ENCODE measurements around the gene PODXL. TPM values are rescaled to one million over a fixed set of nuclear protein-coding genes. Genes with fewer than 3 reads are reported as not detected.

Gene PODXL
- polyA plus RNA-seq, 1 donor (not counting 4 experiments of a cell fraction or from before 2014, with no cell fraction given) = 0.08 TPM

- TF ChIP-seq EZH2 (IDR thresholded peaks at IDR 0.05; ENCODE audit: low read length) (peak; percentile 97), CTCF (optimal IDR thresholded peaks at IDR 0.05 in 1 of 3, IDR thresholded peaks at IDR 0.05 in 1 of 3, conservative IDR thresholded peaks at IDR 0.05 in 1 of 3; ENCODE audit: extremely low read depth in 1 of 3, insufficient read depth in 2 of 3, low read length in 3 of 3) (no peak)
- Histone ChIP-seq H4K20me1 (ENCODE audit: control insufficient read depth, extremely low read depth, insufficient read depth, low read length) (no peaks in the 10 kb centered on the region), H3K36me3 (ENCODE audit: control insufficient read depth in 2 of 2, extremely low read depth in 1 of 2, insufficient read depth in 2 of 2, low read length in 2 of 2) (no peaks in the 10 kb centered on the region), H3K9me3 (ENCODE audit: control insufficient read depth, low read depth, low read length) (no peaks in the 10 kb centered on the region), H3K79me2 (ENCODE audit: control insufficient read depth, insufficient read depth, low read length) (no peaks in the 10 kb centered on the region), H3K4me3 (ENCODE audit: control insufficient read depth in 2 of 3, extremely low read depth in 1 of 3, insufficient read depth in 2 of 3, low read depth in 1 of 3, low read length in 3 of 3) (no peak overlapping the region), H3K9ac (ENCODE audit: control insufficient read depth, extremely low read depth, insufficient read depth, low read length) (no peak overlapping the region), H3K4me2 (ENCODE audit: control insufficient read depth, extremely low read depth, insufficient read depth, low read depth, low read length) (peak overlapping the region; percentile 19), H3K9me1 (ENCODE audit: control insufficient read depth, extremely low read depth, insufficient read depth, low read length) (no peaks in the 10 kb centered on the region), H3K27ac (ENCODE audit: control insufficient read depth, insufficient read depth, low read length) (no peak overlapping the region), H3K27me3 (ENCODE audit: control insufficient read depth, extremely low read depth, insufficient read depth, low read length) (peaks cover 64% of the 10 kb centered on the region), H2AFZ (ENCODE audit: control insufficient read depth, low read length) (no peak overlapping the region), H3K4me1 (ENCODE audit: control insufficient read depth, extremely low read depth, insufficient read depth, low read length) (peaks cover 8% of the 10 kb centered on the region)
- DNase-seq (ENCODE audit: low read depth, low spot score) (no peak), FAIRE-seq (no peak)
- dilution Hi-C loops (cut with MboI; ENCODE audit: extremely low pct_ligation_motif_present, low sequenced_read_pairs) = no loop called here
Observed at GRCh38 chr7:131555552-131556052, 826 bp downstream of the PODXL start.

GRCh38 chr7:131554880-131555516, 1.4 kb downstream of the PODXL start:
- H3K27ac ChIP-seq (ENCODE audit: control insufficient read depth, insufficient read depth, low read length) = no peak overlapping the region
- peaks cover 62% of the 10 kb centered on the region for H3K27me3 ChIP-seq (ENCODE audit: control insufficient read depth, extremely low read depth, insufficient read depth, low read length)
- no peak overlapping the region for H3K4me3 ChIP-seq (ENCODE audit: control insufficient read depth in 2 of 3, extremely low read depth in 1 of 3, insufficient read depth in 2 of 3, low read depth in 1 of 3, low read length in 3 of 3)
- DNase-seq (ENCODE audit: low read depth, low spot score) (no peak), FAIRE-seq (no peak)
- no peak overlapping the region for H3K9ac ChIP-seq (ENCODE audit: control insufficient read depth, extremely low read depth, insufficient read depth, low read length)
- TF ChIP-seq CTCF (optimal IDR thresholded peaks at IDR 0.05 in 1 of 3, IDR thresholded peaks at IDR 0.05 in 1 of 3, conservative IDR thresholded peaks at IDR 0.05 in 1 of 3; ENCODE audit: extremely low read depth in 1 of 3, insufficient read depth in 2 of 3, low read length in 3 of 3) = no peak
- no peak for TF ChIP-seq EZH2 (IDR thresholded peaks at IDR 0.05; ENCODE audit: low read length)
- H3K36me3 ChIP-seq (ENCODE audit: control insufficient read depth in 2 of 2, extremely low read depth in 1 of 2, insufficient read depth in 2 of 2, low read length in 2 of 2) = no peaks in the 10 kb centered on the region
- no peak overlapping the region for H3K4me2 ChIP-seq (ENCODE audit: control insufficient read depth, extremely low read depth, insufficient read depth, low read depth, low read length)
- H4K20me1 ChIP-seq (ENCODE audit: control insufficient read depth, extremely low read depth, insufficient read depth, low read length) = no peaks in the 10 kb centered on the region
- H3K4me1 ChIP-seq (ENCODE audit: control insufficient read depth, extremely low read depth, insufficient read depth, low read length) = peaks cover 8% of the 10 kb centered on the region
- no peak overlapping the region for H2AFZ ChIP-seq (ENCODE audit: control insufficient read depth, low read length)
- no peaks in the 10 kb centered on the region for H3K9me1 ChIP-seq (ENCODE audit: control insufficient read depth, extremely low read depth, insufficient read depth, low read length)
- H3K9me3 ChIP-seq (ENCODE audit: control insufficient read depth, low read depth, low read length) = no peaks in the 10 kb centered on the region
- dilution Hi-C loops (cut with MboI; ENCODE audit: extremely low pct_ligation_motif_present, low sequenced_read_pairs) = no loop called here
- H3K79me2 ChIP-seq (ENCODE audit: control insufficient read depth, insufficient read depth, low read length) = no peaks in the 10 kb centered on the region

All from keratinocyte (primary cell).